Stimulated activated naive B cell treated with anti-CD40 and anti-IgM and Interleukin-4, amounts not matched to agents 10 μg/mL and 1 μg/mL and 100 μg/mL, for 72 hours (primary cell): Measurements from ENCODE around the gene TFAP2A.

Experiments
- ATAC-seq, 2 donors: fragments of 150-1000 bp; cut with Tn5 transposase; replicated peaks; 2 replicates each; pipeline ENCODE4 v1.10.0; 2021; ENCODE audit warnings: moderate library complexity in 1 of 2
- DNase-seq: peaks from one replicate; pipeline ENCODE4 v3.0.0; 2021
- H3K27ac Mint-ChIP-seq: one replicate; pipeline ENCODE4 v1.8.0; 2022; ENCODE audit warnings: mild to moderate bottlenecking, mixed read lengths
- H3K27me3 Mint-ChIP-seq, 2 donors: one replicate each; pipeline ENCODE4 v1.8.0; 2022; ENCODE audit warnings: mixed read lengths in 2 of 2
- H3K36me3 Mint-ChIP-seq, 2 donors: one replicate each; pipeline ENCODE4 v1.8.0; 2022; ENCODE audit warnings: mixed read lengths in 2 of 2, mild to moderate bottlenecking in 1 of 2
- H3K4me1 Mint-ChIP-seq, 2 donors: one replicate each; pipeline ENCODE4 v1.8.0; 2022; ENCODE audit warnings: mixed read lengths in 2 of 2, mild to moderate bottlenecking in 1 of 2
- H3K4me3 Mint-ChIP-seq, 2 donors: one replicate each; pipeline ENCODE4 v1.8.0; 2022; ENCODE audit warnings: mild to moderate bottlenecking in 2 of 2, mixed read lengths in 2 of 2, moderate library complexity in 1 of 2
- H3K9me3 Mint-ChIP-seq, 2 donors: one replicate each; pipeline ENCODE4 v1.8.0; 2022; ENCODE audit warnings: mixed read lengths in 2 of 2, mild to moderate bottlenecking in 1 of 2

TFAP2A gene

GRCh38 chr6:10441004-10441654, 26.3 kb upstream of the TFAP2A start:
- peaks cover 0 to 3% of the 10 kb centered on the region in 2 donors for H3K36me3 Mint-ChIP-seq
- DNase-seq (no peak), ATAC-seq (no peak)
- H3K27me3 Mint-ChIP-seq: peaks cover 20 to 34% of the 10 kb centered on the region in 2 donors
- peaks cover 4 to 5% of the 10 kb centered on the region in 2 donors for H3K9me3 Mint-ChIP-seq
- no peak overlapping the region for H3K4me3 Mint-ChIP-seq
- H3K4me1 Mint-ChIP-seq: no peaks in the 10 kb centered on the region
- H3K27ac Mint-ChIP-seq: no peak overlapping the region

- peaks cover 0 to 5% of the 10 kb centered on the region in 2 donors for H3K4me1 Mint-ChIP-seq
- ATAC-seq: no peak
- peaks cover 4 to 5% of the 10 kb centered on the region in 2 donors for H3K9me3 Mint-ChIP-seq
- H3K36me3 Mint-ChIP-seq: peaks cover 0 to 3% of the 10 kb centered on the region in 2 donors
- no peak overlapping the region for H3K4me3 Mint-ChIP-seq
- no peak overlapping the region for H3K27ac Mint-ChIP-seq
- peaks cover 24 to 27% of the 10 kb centered on the region in 2 donors for H3K27me3 Mint-ChIP-seq
- DNase-seq: no peak
These were observed 23.0 kb upstream of the TFAP2A start for GRCh38 chr6:10437891-10438290.

- Mint-ChIP-seq H3K36me3 (no peaks in the 10 kb centered on the region), H3K4me3 (no peak overlapping the region), H3K27me3 (peaks cover 22 to 28% of the 10 kb centered on the region in 2 donors), H3K27ac (no peak overlapping the region), H3K4me1 (peaks cover 0 to 11% of the 10 kb centered on the region in 2 donors), H3K9me3 (no peaks in the 10 kb centered on the region)
- peak; percentile 38 to 48 for ATAC-seq
- DNase-seq: no peak
These were observed 19.4 kb upstream of the TFAP2A start for GRCh38 chr6:10434235-10434634.

DNA sequence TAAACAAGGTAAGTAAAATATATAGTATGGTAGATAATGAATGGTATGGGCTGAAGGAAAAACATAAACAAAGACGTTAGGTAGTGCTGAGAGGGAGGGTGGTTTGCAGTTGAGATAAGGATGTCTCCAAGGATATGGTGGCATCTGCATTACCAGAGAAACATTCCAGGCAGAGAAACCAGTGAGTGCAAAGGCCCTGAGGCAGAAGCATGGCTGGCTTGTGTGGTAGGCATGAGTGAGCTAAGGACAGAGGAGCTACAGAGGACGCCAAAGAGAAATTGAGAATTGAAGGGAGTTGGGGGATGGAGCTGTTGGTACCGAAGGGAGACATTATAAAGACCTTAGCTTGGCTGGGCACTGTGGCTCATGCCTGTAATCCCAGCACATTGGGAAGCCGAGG, 18.4 kb upstream of the TFAP2A start:
- DNase-seq: no peak
- Mint-ChIP-seq H3K4me1 (peaks cover 0 to 11% of the 10 kb centered on the region in 2 donors), H3K4me3 (no peak overlapping the region), H3K36me3 (no peaks in the 10 kb centered on the region), H3K9me3 (no peaks in the 10 kb centered on the region), H3K27ac (no peak overlapping the region), H3K27me3 (peaks cover 23 to 34% of the 10 kb centered on the region in 2 donors)
- ATAC-seq: no peak

GRCh38 chr6:10431423-10432164, 16.7 kb upstream of the TFAP2A start:
- H3K4me3 Mint-ChIP-seq: no peak overlapping the region
- no peak for DNase-seq
- ATAC-seq: no peak
- no peaks in the 10 kb centered on the region for H3K9me3 Mint-ChIP-seq
- peaks cover 2 to 13% of the 10 kb centered on the region in 2 donors for H3K4me1 Mint-ChIP-seq
- H3K27me3 Mint-ChIP-seq: peaks cover 24 to 41% of the 10 kb centered on the region in 2 donors
- no peak overlapping the region for H3K27ac Mint-ChIP-seq
- H3K36me3 Mint-ChIP-seq: no peaks in the 10 kb centered on the region

DNA sequence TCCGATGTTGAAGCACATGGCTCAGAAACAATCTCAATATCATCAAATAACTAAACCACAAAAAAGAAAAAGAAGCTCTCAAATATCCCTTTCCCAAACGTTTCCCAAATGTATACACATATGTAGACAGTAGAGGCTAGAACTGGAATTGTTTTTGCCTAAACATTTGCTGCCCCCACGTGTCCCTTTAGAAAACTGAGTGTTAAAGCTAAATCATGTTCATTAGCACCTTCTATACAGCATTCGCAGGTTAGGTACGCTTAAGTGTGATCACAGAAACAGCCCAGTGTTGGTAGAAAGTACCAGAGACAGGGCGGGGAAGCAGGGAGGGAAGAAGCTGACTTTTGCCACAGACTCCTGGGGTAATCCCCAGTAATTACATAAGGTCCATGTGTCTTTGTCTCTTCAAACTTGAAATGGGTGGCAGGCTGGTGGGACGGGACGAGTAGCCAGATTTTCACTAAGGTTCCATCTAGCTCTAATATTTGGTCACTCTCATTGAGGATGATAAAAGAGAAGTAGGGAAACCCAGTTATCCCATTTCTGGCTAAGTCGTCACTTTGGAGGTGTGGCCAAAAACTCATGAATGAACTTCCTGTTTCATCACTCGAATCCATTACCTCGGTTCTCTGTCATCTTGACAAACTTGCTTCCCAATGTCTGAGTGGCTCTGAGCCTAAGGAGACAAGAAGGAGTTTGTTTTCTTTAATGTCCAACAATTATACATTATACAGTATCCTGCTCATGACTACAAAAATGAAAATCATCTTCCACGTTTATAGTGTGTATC, 15.0 kb upstream of the TFAP2A start:
- ATAC-seq (peak; percentile 46 to 56), DNase-seq (no peak)
- Mint-ChIP-seq H3K27me3 (peaks cover 35 to 58% of the 10 kb centered on the region in 2 donors), H3K36me3 (peaks cover 0 to 4% of the 10 kb centered on the region in 2 donors), H3K27ac (no peak overlapping the region), H3K4me1 (peaks cover 13 to 15% of the 10 kb centered on the region in 2 donors), H3K4me3 (peak overlapping the region; percentile 10 to 25), H3K9me3 (peaks cover 0 to 3% of the 10 kb centered on the region in 2 donors)

- Mint-ChIP-seq H3K36me3 (peaks cover 2 to 8% of the 10 kb centered on the region in 2 donors), H3K27me3 (peaks cover 58 to 73% of the 10 kb centered on the region in 2 donors), H3K4me1 (peaks cover 20 to 23% of the 10 kb centered on the region in 2 donors), H3K27ac (no peak overlapping the region), H3K9me3 (peaks cover 3% of the 10 kb centered on the region in 2 donors), H3K4me3 (peak overlapping the region; percentile 72 to 77)
- ATAC-seq (no peak), DNase-seq (no peak)
These were observed 12.0 kb upstream of the TFAP2A start for GRCh38 chr6:10426781-10427279.

GRCh38 chr6:10425975-10426780, 11.3 kb upstream of the TFAP2A start:
- H3K4me3 Mint-ChIP-seq: peak overlapping the region; percentile 72 to 77
- peaks cover 3% of the 10 kb centered on the region in 2 donors for H3K9me3 Mint-ChIP-seq
- H3K27me3 Mint-ChIP-seq: peaks cover 64 to 80% of the 10 kb centered on the region in 2 donors
- H3K27ac Mint-ChIP-seq: peak overlapping the region; percentile 1
- DNase-seq (no peak), ATAC-seq (peak; percentile 44 to 51)
- H3K36me3 Mint-ChIP-seq: peaks cover 2 to 8% of the 10 kb centered on the region in 2 donors
- H3K4me1 Mint-ChIP-seq: peaks cover 23% of the 10 kb centered on the region in 2 donors

GRCh38 chr6:10425176-10425974, 10.5 kb upstream of the TFAP2A start:
- Mint-ChIP-seq H3K36me3 (peaks cover 2 to 8% of the 10 kb centered on the region in 2 donors), H3K27ac (peak overlapping the region; percentile 7), H3K9me3 (peaks cover 3% of the 10 kb centered on the region in 2 donors), H3K4me3 (peak overlapping the region; percentile 72 to 77), H3K27me3 (peaks cover 68 to 82% of the 10 kb centered on the region in 2 donors), H3K4me1 (peaks cover 21 to 23% of the 10 kb centered on the region in 2 donors)
- DNase-seq (no peak), ATAC-seq (no peak)

DNA sequence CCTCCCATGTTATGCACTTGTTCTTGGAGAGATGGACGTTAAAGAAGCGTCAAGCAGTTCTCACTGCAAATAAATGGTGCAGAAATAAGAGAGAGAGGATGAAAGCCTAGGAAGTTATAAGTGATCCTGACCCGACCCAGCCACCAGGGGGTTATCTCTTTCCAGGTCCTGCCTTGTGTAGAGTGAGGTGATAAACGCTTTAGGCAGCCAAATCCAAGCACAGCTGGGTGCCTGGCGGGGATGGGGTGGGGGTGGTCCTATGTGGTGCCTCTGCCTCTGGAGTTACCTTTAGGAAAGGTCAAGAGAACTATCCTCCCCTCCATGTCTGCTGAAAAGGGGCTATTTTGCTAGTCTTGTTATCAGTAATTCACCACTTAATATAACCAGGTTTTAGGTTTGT, 9.2 kb upstream of the TFAP2A start:
- Mint-ChIP-seq H3K27ac (no peak overlapping the region), H3K9me3 (peaks cover 3 to 5% of the 10 kb centered on the region in 2 donors), H3K36me3 (peaks cover 2 to 12% of the 10 kb centered on the region in 2 donors), H3K4me1 (peaks cover 21 to 23% of the 10 kb centered on the region in 2 donors), H3K4me3 (no peak overlapping the region), H3K27me3 (peaks cover 73 to 87% of the 10 kb centered on the region in 2 donors)
- DNase-seq: no peak
- no peak for ATAC-seq

GRCh38 chr6:10422737-10423034, 7.8 kb upstream of the TFAP2A start:
- DNase-seq (no peak), ATAC-seq (no peak)
- Mint-ChIP-seq H3K27ac (peak overlapping the region; percentile 38), H3K4me3 (no peak overlapping the region), H3K4me1 (peaks cover 23 to 24% of the 10 kb centered on the region in 2 donors), H3K9me3 (peaks cover 6 to 8% of the 10 kb centered on the region in 2 donors), H3K27me3 (peaks cover 80 to 90% of the 10 kb centered on the region in 2 donors), H3K36me3 (peaks cover 4 to 15% of the 10 kb centered on the region in 2 donors)

DNA sequence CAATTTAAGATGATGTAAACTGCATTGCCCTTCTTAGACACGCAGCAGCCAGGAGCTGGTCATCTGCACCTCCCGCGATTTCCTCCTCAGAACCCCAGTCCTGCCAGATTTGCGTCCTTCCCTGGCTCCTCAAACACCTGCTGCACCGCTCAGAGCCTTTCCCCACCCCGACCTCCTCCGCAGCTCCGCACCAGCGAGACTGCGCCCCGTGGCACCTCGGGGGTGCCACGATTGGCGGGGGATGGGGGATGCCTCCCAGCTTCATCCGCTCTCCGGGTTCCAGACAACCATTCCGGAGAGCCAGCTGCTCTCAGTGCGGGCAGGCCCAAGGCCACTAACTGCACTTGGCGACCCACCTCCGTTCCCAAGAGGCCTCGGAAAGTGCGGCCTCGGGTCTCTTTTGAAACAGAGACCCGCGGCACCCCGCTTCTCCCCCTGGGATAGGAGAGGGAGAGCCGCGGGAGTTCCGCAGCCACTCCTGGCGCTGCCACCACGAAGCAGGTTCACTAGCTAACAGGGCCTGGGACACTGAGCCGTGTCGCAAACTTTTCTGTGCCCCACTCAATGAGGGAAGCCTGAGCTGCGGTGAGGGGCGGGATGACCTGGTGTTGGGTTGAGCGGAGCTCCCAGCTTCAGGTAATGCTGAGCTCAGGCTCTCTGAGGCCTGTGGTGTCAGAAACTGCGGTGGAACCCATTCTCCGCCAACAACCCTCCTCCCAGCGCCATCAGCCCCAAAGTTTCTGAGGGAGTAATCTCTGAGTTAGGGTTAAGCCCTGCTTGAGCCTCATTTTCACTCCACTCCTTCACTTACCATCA, 7.3 kb upstream of the TFAP2A start:
- Mint-ChIP-seq H3K36me3 (peaks cover 9 to 20% of the 10 kb centered on the region in 2 donors), H3K4me1 (peaks cover 26% of the 10 kb centered on the region in 2 donors), H3K9me3 (peaks cover 6 to 10% of the 10 kb centered on the region in 2 donors), H3K27ac (peak overlapping the region; percentile 67), H3K4me3 (no peak overlapping the region), H3K27me3 (peaks cover 85 to 95% of the 10 kb centered on the region in 2 donors)
- ATAC-seq: no peak
- no peak for DNase-seq
